Kidney epithelial cell (primary cell): Measurements from ENCODE around the gene BUB1B. TPM values are rescaled to one million over a fixed set of nuclear protein-coding genes. Genes with fewer than 3 reads are reported as not detected.
A peak's percentile ranks its signal among the peaks of the same experiment; 100 is the strongest.
"Not testable (repeated sequence)": the region's sequence is repeated elsewhere in the genome, so short reads cannot be mapped to it uniquely, and the experiment has no call there.

Experiments
- DNase-seq: peaks from one replicate; pipeline ENCODE4 v3.0.0-alpha.2; 2010; ENCODE audit warnings: low read depth
- H3K27me3 ChIP-seq: 2 replicates; pipeline ENCODE4 v1.6.0; 2011; ENCODE audit warnings: low read length; ENCODE audit not compliant: control insufficient read depth, insufficient read depth
- H3K36me3 ChIP-seq: 2 replicates; pipeline ENCODE4 v1.5.1; 2011; ENCODE audit warnings: low read length; ENCODE audit not compliant: control insufficient read depth, insufficient read depth
- H3K4me3 ChIP-seq: 2 replicates; pipeline ENCODE4 v1.5.1; 2011; ENCODE audit warnings: low read depth, mild to moderate bottlenecking, control low read depth, low read length
- CTCF ChIP-seq: IDR thresholded peaks from 2 replicates; pipeline ENCODE4 v1.5.1; 2011; ENCODE audit warnings: mild to moderate bottlenecking, moderate library complexity, low read length, control low read depth, inconsistent platforms; ENCODE audit not compliant: insufficient read depth, poor library complexity, severe bottlenecking
- total RNA-seq: library from RNA; depleted of rRNA; stranded (reverse); fragments of >200 nt; gene quantifications from 2 replicates; pipeline ENCODE4 v1.2.3, GENCODE V29; 2015

The BUB1B gene
- total RNA-seq: 10.5 and 16.5 TPM in 2 replicates

DNA sequence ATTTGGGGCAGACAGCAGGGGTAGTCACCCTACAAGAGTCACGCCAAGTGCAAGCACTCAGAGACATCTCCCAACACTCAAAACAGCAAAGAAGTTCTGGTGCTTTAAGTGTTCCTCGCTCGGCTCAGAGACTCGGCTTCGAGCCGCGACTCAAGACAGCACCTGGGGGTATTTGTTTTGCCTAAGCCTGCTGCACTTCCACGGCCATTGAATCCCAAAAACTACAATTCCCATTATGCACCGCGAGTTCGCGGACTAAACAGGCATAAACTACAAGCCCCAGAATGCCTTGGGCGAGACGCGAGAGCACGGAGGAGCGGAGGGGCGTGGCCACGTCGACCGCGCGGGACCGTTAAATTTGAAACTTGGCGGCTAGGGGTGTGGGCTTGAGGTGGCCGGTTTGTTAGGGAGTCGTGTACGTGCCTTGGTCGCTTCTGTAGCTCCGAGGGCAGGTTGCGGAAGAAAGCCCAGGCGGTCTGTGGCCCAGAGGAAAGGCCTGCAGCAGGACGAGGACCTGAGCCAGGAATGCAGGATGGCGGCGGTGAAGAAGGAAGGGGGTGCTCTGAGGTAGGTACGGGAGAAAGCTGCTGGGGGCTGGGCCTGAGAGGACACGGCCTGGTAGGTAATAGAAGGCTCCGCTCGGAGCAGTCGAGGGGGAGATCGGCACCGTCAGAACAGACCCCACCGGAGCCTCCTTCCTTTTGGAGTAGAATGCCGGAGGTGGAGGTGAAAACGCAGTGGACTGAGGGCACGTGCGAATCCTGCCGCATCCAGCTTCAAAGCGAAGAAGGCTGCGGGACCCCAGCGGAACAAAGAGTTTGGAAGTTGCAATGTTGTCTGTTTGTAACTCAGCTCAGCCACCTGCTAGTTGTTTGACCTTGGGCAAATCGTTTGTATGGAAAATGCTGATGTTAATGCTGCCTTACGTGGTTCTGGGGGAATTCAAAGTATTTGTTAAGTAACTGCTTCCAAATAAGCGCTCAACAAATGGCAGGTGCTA, at the start of gene BUB1B:
BUB1B (plus strand) TSS at position 381 of the 1,000 bp plus-strand sequence; CDS start at position 533, 152 bp downstream.
- no peak for TF ChIP-seq CTCF

GRCh38 chr15:40111888-40112287, 49.0 kb upstream of the BUB1B start:
- Histone ChIP-seq H3K4me3 (no peak overlapping the region), H3K27me3 (no peaks in the 10 kb centered on the region), H3K36me3 (no peaks in the 10 kb centered on the region)
- TF ChIP-seq CTCF: no peak
- no peak for DNase-seq

More for the DNA sequence above, at the start of gene BUB1B:
- Histone ChIP-seq H3K27me3 (no peaks in the 10 kb centered on the region), H3K4me3 (peak within 1 kb of the TSS; percentile 64), H3K36me3 (no peaks in the 10 kb centered on the region)
- DNase-seq: peak; percentile 86

DNA sequence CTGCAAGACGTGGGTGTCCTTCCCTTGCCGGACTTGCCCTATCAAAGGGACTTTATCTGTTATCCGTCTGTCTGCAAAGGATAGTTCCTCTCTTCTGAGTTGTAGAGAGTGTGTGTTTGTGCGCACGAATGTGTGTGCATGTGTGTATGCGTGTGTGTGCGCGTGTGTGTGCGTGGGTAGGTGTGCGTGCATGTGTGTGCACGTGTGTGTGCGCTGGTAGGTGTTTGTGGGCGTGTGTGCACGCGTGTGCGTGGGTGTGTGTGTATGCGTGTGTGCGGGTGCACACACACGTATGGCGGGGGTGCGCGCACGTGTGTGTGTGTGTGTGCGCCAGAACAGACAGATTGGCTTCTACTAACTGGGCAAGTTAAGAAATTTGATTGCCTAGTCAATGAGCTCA, 48.1 kb upstream of the BUB1B start:
- no peak for TF ChIP-seq CTCF
- Histone ChIP-seq H3K4me3 (no peak overlapping the region), H3K36me3 (no peaks in the 10 kb centered on the region), H3K27me3 (no peaks in the 10 kb centered on the region)
- DNase-seq: no peak

GRCh38 chr15:40114218-40114617, 46.7 kb upstream of the BUB1B start:
- no peak for TF ChIP-seq CTCF
- no peak for DNase-seq
- Histone ChIP-seq H3K27me3 (no peaks in the 10 kb centered on the region), H3K36me3 (no peaks in the 10 kb centered on the region), H3K4me3 (no peak overlapping the region)

DNA sequence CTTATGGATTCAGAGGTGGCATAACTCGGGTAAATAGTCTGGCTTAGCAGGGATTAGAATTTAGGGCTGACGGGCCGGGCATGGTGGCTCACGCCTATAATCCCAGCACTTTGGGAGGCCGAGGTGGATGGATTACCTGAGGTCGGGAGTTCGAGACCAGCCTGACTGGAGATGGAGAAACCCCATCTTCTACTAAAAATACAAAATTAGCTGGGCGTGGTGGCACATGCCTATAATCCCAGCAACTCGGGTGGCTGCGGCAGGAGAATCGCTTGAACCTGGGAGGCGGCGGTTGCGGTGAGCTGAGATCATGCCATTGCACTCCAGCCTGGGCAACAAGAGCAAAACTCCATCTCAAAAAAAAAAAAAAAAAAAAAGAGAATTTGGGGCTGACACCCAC, 45.8 kb upstream of the BUB1B start:
- not testable (repeated sequence) for H3K36me3 ChIP-seq, H3K4me3 ChIP-seq, DNase-seq, H3K27me3 ChIP-seq

GRCh38 chr15:40115670-40116093, 45.2 kb upstream of the BUB1B start:
- no peak for TF ChIP-seq CTCF
- Histone ChIP-seq H3K27me3 (no peaks in the 10 kb centered on the region), H3K36me3 (no peaks in the 10 kb centered on the region), H3K4me3 (no peak overlapping the region)
- DNase-seq: no peak
